Stimulated activated CD4-positive, alpha-beta T cell treated with anti-CD3 and anti-CD28 coated beads, TNF-alpha, amount 100 ng/mL, for 4 hours (primary cell): ENCODE results near the gene PSAP.

ENCODE experiments used
- DNase-seq, 3 experiments: peaks; one replicate each; pipeline ENCODE4 v3.0.0-alpha.2; 2020; ENCODE audit warnings: low read depth in 3 of 3

PSAP gene

DNA sequence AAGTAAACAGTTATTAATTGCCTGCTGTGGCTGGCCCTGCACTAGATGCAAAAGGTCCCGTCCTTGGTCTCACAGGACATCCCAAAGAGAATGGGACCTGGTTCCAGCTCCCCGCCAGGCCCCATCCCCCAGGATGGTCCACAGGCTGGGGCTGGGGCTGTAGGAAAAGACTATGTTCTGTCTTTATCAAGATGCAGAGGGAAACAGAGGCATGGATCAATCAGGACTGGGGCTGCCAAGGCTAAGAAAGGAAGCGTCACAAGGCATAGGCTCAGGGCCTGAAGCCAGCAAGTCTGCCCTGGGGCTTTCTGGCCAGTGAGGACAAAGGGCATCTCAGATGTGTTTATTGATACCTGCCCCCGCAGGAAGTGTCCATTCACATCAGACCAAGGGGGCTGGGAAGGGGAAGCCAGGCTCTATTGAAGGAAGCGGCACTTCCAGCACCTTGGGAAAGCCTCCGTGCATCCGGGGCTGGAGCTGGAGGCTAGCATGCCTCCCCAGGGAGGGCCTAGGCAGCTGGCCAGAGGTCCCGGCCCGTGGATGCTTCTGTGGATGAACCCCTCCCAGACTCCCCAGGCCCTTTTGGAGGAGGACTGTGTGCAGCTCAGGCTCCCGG, 83.5 kb downstream of the PSAP start:
- DNase-seq = no peak

DNA sequence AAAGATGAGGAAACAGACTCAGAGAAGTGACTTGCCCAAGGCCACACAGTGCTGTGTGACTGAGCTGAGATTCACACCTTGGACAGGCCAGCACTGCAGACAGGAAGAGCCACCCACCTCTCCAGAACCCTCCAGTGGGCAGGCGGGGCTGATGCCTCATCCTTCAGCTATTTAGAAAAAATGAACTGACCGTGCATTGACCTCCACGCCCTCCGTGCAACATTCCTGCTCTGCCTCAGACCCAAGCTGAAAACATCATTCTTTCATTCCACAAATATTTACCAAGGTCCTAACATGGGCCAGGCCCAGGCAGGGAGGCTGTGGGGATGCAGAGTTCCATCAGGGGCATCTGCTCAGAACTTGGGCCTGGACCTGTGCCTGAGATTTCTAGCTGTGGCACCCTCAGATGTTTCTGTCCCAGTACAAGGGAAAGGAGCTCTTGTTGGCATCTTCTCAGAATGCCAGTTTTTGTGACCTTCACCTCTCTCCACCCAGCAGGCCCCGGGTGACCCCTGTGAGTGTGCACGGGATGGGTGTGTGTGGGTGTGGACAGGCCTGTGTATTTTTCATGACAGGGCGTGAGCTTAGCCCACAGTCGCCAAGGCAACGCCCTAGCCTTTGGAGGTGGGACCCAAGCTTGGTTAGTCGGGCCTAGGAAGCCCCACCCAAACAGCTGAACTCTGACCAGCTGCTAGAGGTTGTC, 84.2 kb downstream of the PSAP start:
- no peak for DNase-seq
